HTERT RPE-1 (cell line): ENCODE results near the gene SGF29.
"Not testable (repeated sequence)": the region's sequence is repeated elsewhere in the genome, so short reads cannot be mapped to it uniquely, and the experiment has no call there.

Source experiments
- in situ Hi-C: fragments of 300-500 bp; cut with MboI; formaldehyde crosslinking; loops from 4 replicates; pipeline ENCODE4 v1.14.3; 2020; ENCODE audit warnings: low sequenced_read_pairs

Gene SGF29

GRCh38 chr16:28563218-28563617 lies 9.5 kb downstream of the SGF29 start:
- in situ Hi-C loops = no loop called here

- in situ Hi-C loops = not testable (repeated sequence)
Observed at GRCh38 chr16:28566233-28566925, 12.7 kb downstream of the SGF29 start.

GRCh38 chr16:28567292-28567691 lies 13.6 kb downstream of the SGF29 start:
- in situ Hi-C loops = no loop called here

GRCh38 chr16:28569021-28569420 lies 15.3 kb downstream of the SGF29 start:
- in situ Hi-C loops = no loop called here

GRCh38 chr16:28569968-28570752 lies 16.4 kb downstream of the SGF29 start:
- in situ Hi-C loops = no loop called here

GRCh38 chr16:28572696-28573510 lies 19.2 kb downstream of the SGF29 start:
- in situ Hi-C loops = no loop called here

- in situ Hi-C loops = no loop called here
Observed at GRCh38 chr16:28573738-28574718, 20.3 kb downstream of the SGF29 start.

GRCh38 chr16:28574925-28575324 lies 21.2 kb downstream of the SGF29 start:
- in situ Hi-C loops = no loop called here

- in situ Hi-C loops = no loop called here
Observed at GRCh38 chr16:28575446-28576109, 21.9 kb downstream of the SGF29 start.

- in situ Hi-C loops = no loop called here
Observed at GRCh38 chr16:28580726-28581315, 27.1 kb downstream of the SGF29 start.

GRCh38 chr16:28585674-28586073 lies 32.0 kb downstream of the SGF29 start:
- in situ Hi-C loops = no loop called here

GRCh38 chr16:28586466-28586865 lies 32.7 kb downstream of the SGF29 start:
- in situ Hi-C loops = no loop called here

GRCh38 chr16:28587386-28587785 lies 33.7 kb downstream of the SGF29 start:
- in situ Hi-C loops = no loop called here

GRCh38 chr16:28589069-28589468 lies 35.3 kb downstream of the SGF29 start:
- in situ Hi-C loops = no loop called here

GRCh38 chr16:28589930-28590329 lies 36.2 kb downstream of the SGF29 start:
- in situ Hi-C loops = no loop called here

GRCh38 chr16:28590384-28591340 lies 36.9 kb downstream of the SGF29 start:
- in situ Hi-C loops = no loop called here

GRCh38 chr16:28591355-28591754 lies 37.6 kb downstream of the SGF29 start:
- in situ Hi-C loops = no loop called here

- in situ Hi-C loops = no loop called here
Observed at GRCh38 chr16:28592511-28592910, 38.8 kb downstream of the SGF29 start.
